HG03571 (cell line): ENCODE measurements around the gene S100A11.

Source experiments
- ATAC-seq: cut with Tn5 transposase; IDR thresholded peaks from one replicate; pipeline ENCODE4 v1.9.1; 2021; ENCODE audit not compliant: unreplicated experiment

S100A11 gene

GRCh38 chr1:152039886-152040285, 3.1 kb upstream of the S100A11 start:
- no peak for ATAC-seq

DNA sequence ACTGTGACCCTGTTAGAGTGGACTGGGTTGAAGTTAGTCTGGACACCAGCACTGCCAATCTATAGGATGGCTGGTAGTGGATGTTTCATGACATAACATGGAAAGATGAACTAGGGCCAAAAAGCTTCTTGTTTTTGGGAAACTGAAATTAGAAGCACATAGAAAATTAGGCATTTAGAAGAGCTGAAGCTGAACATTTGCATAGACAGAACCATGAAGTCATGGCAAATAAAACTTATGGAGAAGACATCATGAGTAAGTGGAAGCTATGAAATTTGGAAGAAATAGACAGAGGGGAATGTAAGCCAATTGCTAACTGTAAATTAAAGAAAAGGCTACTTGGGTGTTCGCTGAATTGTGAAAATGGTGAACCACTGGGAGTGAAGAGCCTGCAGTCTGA, 2.7 kb upstream of the S100A11 start:
- ATAC-seq: no peak

GRCh38 chr1:152038871-152039270, 2.1 kb upstream of the S100A11 start:
- ATAC-seq: no peak

DNA sequence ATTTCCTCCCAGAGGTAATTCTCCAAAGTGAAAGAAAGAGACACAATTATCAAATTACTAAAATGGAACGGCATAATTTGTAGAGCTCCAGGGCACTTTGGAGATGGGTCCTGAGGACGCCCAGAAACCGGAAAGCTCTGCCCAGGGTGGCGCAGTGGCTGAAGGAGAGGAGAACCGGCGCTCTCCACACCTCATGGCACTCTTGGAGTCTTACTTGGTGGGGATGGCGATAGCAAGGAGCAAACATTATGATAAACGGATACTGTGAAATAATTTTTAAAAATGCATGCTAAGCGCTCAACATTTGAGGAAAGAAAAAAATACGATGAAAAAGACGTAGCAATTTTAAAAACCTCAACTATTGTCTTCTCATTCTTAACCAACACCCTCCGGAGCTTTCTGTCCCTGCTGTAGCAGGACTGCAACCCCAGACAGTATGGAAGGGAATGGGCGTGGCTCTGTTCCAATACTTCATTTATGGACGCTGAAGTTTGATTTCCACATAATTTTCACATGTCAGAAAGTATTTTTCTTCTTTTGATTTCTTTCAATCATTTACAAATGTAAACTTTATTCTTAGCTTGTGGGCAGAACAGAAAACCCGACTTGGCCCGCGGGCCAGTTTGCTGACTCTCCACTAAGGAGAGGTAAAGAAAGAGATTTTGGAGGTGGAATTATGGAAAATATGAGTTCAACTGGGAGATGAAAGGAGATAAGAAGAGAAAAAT, 1.1 kb downstream of the S100A11 start:
- no peak for ATAC-seq

GRCh38 chr1:152034654-152035538, 1.9 kb downstream of the S100A11 start:
- no peak for ATAC-seq

- ATAC-seq: no peak
Observed at GRCh38 chr1:152034324-152034653, 2.5 kb downstream of the S100A11 start.

DNA sequence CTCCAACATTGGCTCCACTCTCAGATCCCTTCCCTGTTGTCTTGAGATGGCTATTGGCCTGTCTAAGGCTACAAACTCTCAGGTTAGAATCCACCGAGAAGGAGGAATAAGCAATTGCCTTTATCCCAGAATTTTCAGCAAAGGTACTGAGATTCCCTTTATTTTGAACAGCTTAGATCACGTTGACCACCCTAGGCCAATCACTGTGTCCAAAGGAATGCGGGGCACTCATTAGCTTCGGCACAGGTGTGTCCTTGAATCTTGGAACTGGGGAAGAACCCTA, 6.9 kb downstream of the S100A11 start:
- ATAC-seq: no peak

- ATAC-seq: no peak
Observed at GRCh38 chr1:152029144-152029928, 7.5 kb downstream of the S100A11 start.

GRCh38 chr1:152026895-152027294, 9.9 kb downstream of the S100A11 start:
- ATAC-seq: no peak

DNA sequence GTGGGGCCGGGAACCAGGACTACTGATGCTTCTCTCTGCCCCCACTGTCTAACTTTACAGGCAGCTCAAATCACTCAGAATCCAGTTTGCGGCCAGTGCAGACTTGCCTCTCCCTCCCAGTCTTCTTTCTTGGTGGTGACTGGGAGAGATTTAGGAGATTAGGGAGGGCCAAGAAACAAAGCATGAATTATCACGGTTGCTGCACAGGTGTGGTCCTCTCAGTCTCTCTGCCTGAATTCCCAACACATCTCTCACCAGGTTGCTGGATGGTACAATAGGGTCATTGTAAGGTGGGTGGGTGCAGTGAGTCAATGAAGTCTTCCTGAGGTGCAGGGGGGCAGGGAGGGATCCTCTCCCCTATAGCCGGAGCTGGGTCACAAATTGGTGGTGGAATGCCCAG, 12.6 kb downstream of the S100A11 start:
- ATAC-seq: no peak

GRCh38 chr1:152023221-152023620, 13.6 kb downstream of the S100A11 start:
- ATAC-seq: no peak

GRCh38 chr1:152022474-152022873, 14.3 kb downstream of the S100A11 start:
- no peak for ATAC-seq

GRCh38 chr1:152021569-152021968, 15.2 kb downstream of the S100A11 start:
- ATAC-seq: no peak

- no peak for ATAC-seq
Observed at GRCh38 chr1:152020849-152021248, 16.0 kb downstream of the S100A11 start.

- no peak for ATAC-seq
Observed at GRCh38 chr1:152018537-152018936, 18.3 kb downstream of the S100A11 start.

DNA sequence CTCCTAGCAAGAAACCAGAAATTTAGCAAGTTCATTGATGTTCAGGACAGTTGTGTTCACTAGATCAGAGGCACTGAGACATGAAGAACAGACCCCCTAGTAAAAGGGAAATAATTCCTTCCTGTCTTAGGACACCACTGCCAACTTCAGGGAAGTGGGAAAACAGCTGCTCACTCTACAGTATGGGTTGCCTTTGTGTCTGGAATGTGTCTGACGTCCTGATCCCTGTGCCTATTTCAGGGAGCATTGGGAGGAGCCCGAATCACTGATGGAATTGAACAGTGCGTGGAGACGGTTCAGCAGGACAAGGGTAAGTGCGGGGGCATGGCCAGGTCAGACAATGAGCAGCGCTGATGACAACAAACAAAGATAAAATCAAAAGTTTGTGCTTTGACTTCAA, 21.0 kb downstream of the S100A11 start:
- ATAC-seq: no peak

DNA sequence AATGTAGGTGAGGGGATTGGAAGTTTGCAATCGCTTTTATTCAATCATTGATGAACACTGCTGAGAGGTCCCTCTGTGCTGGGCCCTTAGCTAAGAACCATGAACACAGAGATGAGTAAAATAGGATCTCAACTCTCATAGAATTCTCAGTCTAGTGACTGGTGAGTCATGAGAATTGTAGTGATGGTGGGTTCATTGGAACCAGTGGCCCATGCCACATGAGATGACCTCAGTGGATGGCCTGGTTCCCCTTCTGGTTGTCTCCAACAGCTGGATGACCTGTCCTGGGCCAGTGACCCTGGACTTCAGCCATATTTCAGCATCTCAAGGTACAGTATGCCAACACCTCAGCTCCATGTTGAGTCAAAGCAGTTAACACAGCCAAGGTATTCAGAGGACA, 21.9 kb downstream of the S100A11 start:
- no peak for ATAC-seq

DNA sequence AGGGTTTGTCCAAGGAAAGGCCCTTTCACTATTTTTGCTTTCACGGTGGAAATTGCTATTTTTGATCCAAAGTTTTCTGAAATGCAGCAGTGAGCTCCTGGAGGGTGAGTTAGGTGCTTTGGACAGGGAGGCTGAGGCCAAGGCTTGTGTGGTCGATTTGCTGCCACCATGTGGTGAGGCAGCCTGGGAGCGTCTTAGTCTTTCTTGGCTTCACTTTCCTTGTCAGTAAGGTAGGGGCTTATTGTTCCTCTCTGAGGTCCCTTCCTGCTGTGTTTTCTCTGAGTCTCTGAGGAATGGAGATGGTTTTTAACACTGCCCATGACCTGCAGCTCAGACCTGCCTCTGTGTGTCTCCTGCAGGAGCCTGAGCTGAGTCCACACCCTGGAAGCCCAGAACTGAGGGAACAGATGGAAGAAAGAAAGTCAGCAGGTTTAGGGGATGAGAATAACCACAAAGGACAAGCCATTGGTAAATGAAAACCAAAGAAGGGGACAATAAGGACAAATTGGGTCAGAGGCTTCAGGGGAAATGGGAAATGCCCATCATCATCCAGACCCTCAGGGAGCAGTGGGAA, 23.1 kb downstream of the S100A11 start:
- ATAC-seq: no peak

DNA sequence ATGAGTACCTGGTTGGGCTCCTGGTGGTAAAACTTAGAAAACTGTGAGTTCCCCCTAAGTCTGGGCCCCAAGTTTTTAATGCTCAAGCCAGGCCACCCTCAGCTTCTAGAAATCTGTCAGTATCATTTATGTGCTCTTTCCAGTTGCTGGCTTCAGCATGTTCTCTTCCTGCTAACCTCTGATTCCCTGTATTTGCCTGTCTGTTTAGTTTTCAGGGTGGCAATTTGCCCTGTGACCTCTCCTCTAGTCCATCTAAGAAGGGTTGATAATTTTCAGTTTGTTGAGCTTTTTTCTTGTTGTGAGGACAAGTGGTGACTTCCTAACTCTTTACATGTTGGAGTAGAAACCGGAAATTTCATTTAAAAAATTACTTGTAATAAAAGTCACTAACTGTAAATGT, 27.1 kb downstream of the S100A11 start:
- ATAC-seq: no peak

DNA sequence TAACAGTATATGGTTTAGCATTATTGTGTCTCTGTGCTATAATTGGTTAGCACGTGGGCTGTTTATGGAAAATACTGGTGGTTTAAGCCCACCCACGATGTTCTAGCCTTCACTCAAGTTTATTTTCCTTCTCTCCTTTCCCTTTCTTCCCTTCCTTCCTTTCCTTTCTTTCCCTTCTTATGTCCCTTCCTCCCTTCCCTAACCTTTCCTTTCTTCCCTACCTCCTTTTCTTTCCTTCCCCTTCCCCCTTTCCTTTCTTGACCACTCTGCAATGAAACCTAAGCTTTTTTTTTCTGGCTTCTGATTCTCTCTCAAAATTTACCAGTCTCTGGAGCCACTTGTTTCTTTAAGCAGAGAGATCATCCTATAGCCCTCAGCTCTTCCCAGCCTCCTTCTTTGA, 29.8 kb downstream of the S100A11 start:
- no peak for ATAC-seq

DNA sequence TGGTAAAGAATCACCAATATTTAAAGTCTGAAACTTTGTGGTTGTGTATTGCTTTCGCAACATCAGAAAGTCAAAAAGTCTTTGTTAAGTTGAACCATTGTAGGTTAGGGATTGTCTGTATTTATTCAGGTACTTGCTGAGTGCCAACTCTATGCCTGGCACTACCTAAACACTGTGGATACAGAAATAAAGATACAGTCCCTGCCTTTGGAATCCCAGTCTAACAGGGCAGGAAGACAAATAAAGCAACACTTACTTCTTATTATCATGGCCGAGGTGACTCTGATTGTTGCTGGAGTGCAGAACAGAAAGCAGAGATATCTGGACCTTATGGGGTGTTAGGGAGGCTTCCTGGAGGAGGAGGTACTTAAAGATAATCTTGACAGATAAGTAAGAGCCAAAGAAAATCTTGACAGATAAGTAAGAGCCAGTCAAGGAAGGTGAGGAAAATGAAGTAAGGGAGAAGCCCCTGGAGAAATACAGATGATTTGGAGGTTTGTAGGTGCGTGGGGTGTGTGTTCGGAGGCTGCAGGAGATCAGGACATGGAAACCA, 31.4 kb downstream of the S100A11 start:
- no peak for ATAC-seq
